Psoas muscle (tissue), 8 donors: Measurements from ENCODE around the gene OBSCN. TPM values are rescaled to one million over a fixed set of nuclear protein-coding genes. Genes with fewer than 3 reads are reported as not detected.

ENCODE experiments used
- ATAC-seq, 4 donors: fragments of 200-7000 bp; cut with Tn5 transposase; one replicate each; pipeline ENCODE4 v1.9.1; 2020; ENCODE audit warnings: moderate library complexity in 3 of 4, mild to moderate bottlenecking in 2 of 4
- DNase-seq, 2 donors: peaks; one replicate each; pipeline ENCODE4 v3.0.0-alpha.2; 2020
- H3K27ac ChIP-seq: fragments of 200-600 bp; one replicate; pipeline ENCODE4 v1.8.0; 2022
- H3K27me3 ChIP-seq, 3 donors: fragments of 200-600 bp in 1 of 3; one replicate each; pipeline versions ENCODE4 v1.6.1 to v1.8.0; 2013 to 2022; ENCODE audit warnings: low read length in 2 of 3, mild to moderate bottlenecking in 2 of 3, moderate library complexity in 1 of 3; ENCODE audit not compliant: insufficient read depth in 3 of 3
- H3K36me3 ChIP-seq, 2 donors: fragments of 200-600 bp in 1 of 2; one replicate each; pipeline versions ENCODE4 v1.6.1 to v1.8.0; 2013 to 2022; ENCODE audit warnings: low read depth in 1 of 2, mild to moderate bottlenecking in 1 of 2, moderate library complexity in 1 of 2; ENCODE audit not compliant: insufficient read depth in 1 of 2
- H3K4me1 ChIP-seq: fragments of 200-600 bp; one replicate; pipeline ENCODE4 v1.8.0; 2022
- H3K4me3 ChIP-seq: fragments of 200-600 bp; one replicate; pipeline ENCODE4 v1.8.0; 2022; ENCODE audit warnings: mild to moderate bottlenecking
- H3K9me3 ChIP-seq: fragments of 200-600 bp; one replicate; pipeline ENCODE4 v1.8.0; 2022
- CTCF ChIP-seq: fragments of 200-600 bp; IDR thresholded peaks from one replicate; pipeline ENCODE4 v1.8.0; 2022; ENCODE audit warnings: antibody characterized with exemption
- WGBS, 3 donors: extraction: QIAGEN DNeasy Blood & Tissue Kit; methylation state at CpG; one replicate each; pipeline versions ENCODE4 v1.1.6 to v1.1.7; 2013; 5-methylcytosine and 5-hydroxymethylcytosine counted together
- intact Hi-C, 2 donors: fragments of 100-400 bp; cut with DNase I; formaldehyde crosslinking; loops; one replicate each; pipeline versions ENCODE4 v1.11.0 to v1.14.2; 2022
- polyA plus RNA-seq, 3 donors: library from polyadenylated mRNA; stranded (reverse); fragments of 200-250 nt; gene quantifications; one replicate each; pipeline ENCODE4 v1.2.3, GENCODE V29; 2013
- total RNA-seq, 4 donors: library from RNA; stranded (reverse); fragmentation: NEBNext Ultra II Directional in 2 of 4; extraction: Animal tissue kit (Norgen Biotek cat#: 25700) in 2 of 4; gene quantifications; one replicate each; pipeline versions ENCODE4 v1.2.1 to v1.2.4, GENCODE V29; 2021 to 2023
- donor health status: healthy with polysubstance abuse.
- donor health status: DM: no; HTN: no; CAD: no; lungs with moderate emphysema.
- donor health status: Bipolar disorder and iron deficiency.
- donor health status: healthy.
- donor health status: DM: yes; HTN: yes; CAD: no.
- donor health status: DM: no; HTN: no; CAD: no.
- donor health status: DM: no; HTN: no; CAD: no.
- donor health status: DM: yes; HTN: yes; CAD: no.

OBSCN gene
- total and polyA plus RNA-seq, 7 donors = 397 to 1,869 (median 1,061) TPM

GRCh38 chr1:228332797-228333738 lies 125.2 kb downstream of the OBSCN start:
- H3K4me1 ChIP-seq = peaks cover 17% of the 10 kb centered on the region
- H3K9me3 ChIP-seq = no peaks in the 10 kb centered on the region
- no peak for TF ChIP-seq CTCF
- H3K36me3 ChIP-seq = peaks cover 5 to 91% of the 10 kb centered on the region in 2 donors
- H3K27ac ChIP-seq = no peak overlapping the region
- intact Hi-C loops = no loop called here
- no peaks in the 10 kb centered on the region for H3K27me3 ChIP-seq
- no peak overlapping the region for H3K4me3 ChIP-seq
- DNase-seq = peak in 1 of 2 donors; percentile 50
- WGBS, 3 donors = 80 to 88% (median 81%) methylated on average over 17 of the region's 17 CpGs
- no peak for ATAC-seq

- Histone ChIP-seq H3K4me3 (no peak overlapping the region), H3K27ac (no peak overlapping the region), H3K36me3 (peaks cover 5 to 91% of the 10 kb centered on the region in 2 donors), H3K9me3 (no peaks in the 10 kb centered on the region), H3K4me1 (peaks cover 10% of the 10 kb centered on the region), H3K27me3 (no peaks in the 10 kb centered on the region)
- no peak for ATAC-seq
- no peak for TF ChIP-seq CTCF
- 90 to 91% (median 91%) methylated on average over 10 of the region's 10 CpGs for WGBS, 3 donors
- peak in 1 of 2 donors; percentile 46 for DNase-seq
- intact Hi-C loops = no loop called here
Observed at GRCh38 chr1:228333739-228334115, 125.9 kb downstream of the OBSCN start.

- Histone ChIP-seq H3K27ac (peak overlapping the region; percentile 5), H3K4me3 (no peak overlapping the region), H3K27me3 (no peaks in the 10 kb centered on the region), H3K4me1 (peaks cover 7% of the 10 kb centered on the region), H3K36me3 (peaks cover 5 to 94% of the 10 kb centered on the region in 2 donors), H3K9me3 (no peaks in the 10 kb centered on the region)
- no peak for TF ChIP-seq CTCF
- ATAC-seq (no peak), DNase-seq (peak; percentile 9 to 50)
- intact Hi-C loops = no loop called here
- WGBS, 3 donors = 81 to 92% (median 88%) methylated on average over 22 of the region's 22 CpGs
Observed at GRCh38 chr1:228334226-228334935, 126.5 kb downstream of the OBSCN start.

- no peak overlapping the region for H3K27ac ChIP-seq
- ATAC-seq (peak in 1 of 4 donors; percentile 4), DNase-seq (peak; percentile 14 to 57)
- TF ChIP-seq CTCF = no peak
- H3K9me3 ChIP-seq = no peaks in the 10 kb centered on the region
- intact Hi-C loops = no loop called here
- peaks cover 9 to 94% of the 10 kb centered on the region in 2 donors for H3K36me3 ChIP-seq
- no peak overlapping the region for H3K4me3 ChIP-seq
- no peaks in the 10 kb centered on the region for H3K27me3 ChIP-seq
- 56 to 73% (median 62%) methylated on average over 17 to 18 of the region's 18 CpGs for WGBS, 3 donors
- peaks cover 7% of the 10 kb centered on the region for H3K4me1 ChIP-seq
Observed at GRCh38 chr1:228334954-228335353, 127.1 kb downstream of the OBSCN start.
